NK-92 (cell line): ENCODE results near the gene HYI.
"Not testable (repeated sequence)": the region's sequence is repeated elsewhere in the genome, so short reads cannot be mapped to it uniquely, and the experiment has no call there.

Source experiments
- DNase-seq: peaks from one replicate; lab custom pipeline; 2025; ENCODE audit not compliant: unreplicated experiment; lab: John Stamatoyannopoulos, UW

HYI gene

GRCh38 chr1:43453442-43454269 lies at the start of gene HYI:
Gene HYI, minus strand, starts transcription at chr1:43453931. Its CDS starts 138 bp downstream, at chr1:43453793.
- DNase-seq: no peak

GRCh38 chr1:43501806-43502205 lies 48.1 kb upstream of the HYI start:
- not testable (repeated sequence) for DNase-seq

DNA sequence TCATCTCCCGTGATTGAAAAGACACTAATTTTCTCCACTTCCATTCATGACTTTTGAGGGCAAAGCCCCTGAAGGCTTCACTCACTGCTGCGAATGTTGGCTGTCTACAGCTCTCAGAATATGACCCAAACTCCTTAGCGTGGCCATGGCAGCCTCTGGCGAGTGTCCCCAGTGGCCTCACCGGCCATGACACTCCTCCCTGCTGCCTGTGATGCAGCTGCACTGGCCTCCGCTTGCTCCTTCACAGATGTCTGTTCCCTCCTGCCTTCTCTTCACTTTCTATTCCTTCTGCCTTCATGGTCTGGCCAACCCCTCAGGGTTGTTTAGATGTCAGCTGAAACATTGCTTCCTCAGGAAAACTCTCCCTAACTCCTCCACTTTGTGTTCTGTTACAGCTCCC lies 46.2 kb upstream of the HYI start:
- no peak for DNase-seq

DNA sequence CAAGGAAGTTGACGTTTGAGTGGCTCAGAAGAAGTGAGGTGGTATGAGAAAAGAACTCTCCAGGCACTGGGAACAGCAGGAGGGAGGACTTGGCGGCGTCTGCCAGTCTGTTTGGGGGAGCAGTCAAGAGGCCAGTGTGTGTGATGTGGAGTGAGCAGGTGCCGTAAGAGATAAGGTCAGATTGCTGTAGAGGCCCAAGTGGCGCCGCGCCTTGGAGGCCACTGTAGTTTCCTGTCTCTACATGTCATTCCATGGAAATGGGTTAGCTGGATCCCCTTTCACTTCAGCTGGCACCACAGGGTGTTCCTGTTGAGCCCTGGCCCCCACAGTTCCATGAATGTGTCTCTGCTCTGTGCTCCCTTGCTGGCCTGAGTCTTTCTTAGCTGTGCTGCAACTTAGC lies 41.5 kb upstream of the HYI start:
- no peak for DNase-seq

DNA sequence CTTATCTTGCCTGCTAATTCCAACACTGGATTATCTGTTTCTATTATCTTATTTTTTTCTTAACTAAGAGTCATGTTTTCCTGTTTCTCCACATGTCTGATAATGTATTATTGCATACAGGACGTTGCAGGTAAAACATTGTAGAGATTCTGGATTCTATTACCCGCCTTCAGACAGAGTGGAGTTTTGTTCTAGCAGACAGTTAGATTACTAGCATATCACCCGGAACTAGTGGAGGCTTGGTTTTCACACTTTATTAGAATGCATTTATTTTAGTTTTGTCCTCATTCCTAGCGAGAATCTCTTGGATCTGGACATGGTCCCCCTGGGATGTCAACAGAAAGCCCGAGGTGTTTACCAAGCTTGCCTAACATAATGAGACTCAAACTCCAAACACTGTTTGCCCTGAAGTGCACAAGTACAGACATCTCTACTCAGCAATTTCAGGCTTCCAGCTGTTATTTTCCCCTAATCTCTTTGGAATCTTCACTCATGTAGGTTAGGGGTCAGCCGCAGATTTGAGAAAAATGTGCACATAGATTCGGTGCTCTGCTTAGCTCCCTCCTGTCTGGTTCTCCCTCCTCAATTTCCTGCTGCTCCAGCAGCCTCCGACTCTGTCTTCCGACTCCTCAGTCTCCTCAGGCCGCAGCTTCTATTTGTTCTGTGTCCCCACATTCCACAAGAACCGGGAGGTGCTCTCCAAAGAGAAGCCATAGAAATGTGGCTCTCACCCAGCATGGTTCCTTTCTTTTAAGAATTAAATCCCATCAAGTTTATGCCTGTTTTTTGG lies 40.1 kb upstream of the HYI start:
- DNase-seq: no peak

- no peak for DNase-seq
Measured at GRCh38 chr1:43492826-43493225, 39.1 kb upstream of the HYI start.

DNA sequence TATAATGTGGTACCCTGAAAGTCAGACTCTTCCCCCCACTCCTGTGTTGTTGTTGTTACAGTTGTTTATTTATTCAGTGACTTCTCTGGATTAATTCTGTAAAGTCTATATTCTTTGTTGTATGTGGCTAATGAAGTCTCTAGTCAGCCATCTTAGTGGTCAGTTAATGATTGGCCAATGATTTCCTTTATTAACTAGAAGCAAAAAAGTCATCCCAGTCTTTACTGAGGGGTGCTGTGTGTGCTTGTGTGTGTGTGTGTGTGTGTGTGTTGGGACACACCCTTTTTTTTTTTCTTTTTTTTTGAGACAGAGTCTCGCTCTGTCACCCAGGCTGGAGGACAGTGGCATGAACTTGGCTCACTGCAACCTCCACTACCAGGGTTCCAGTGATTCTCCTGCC lies 37.3 kb upstream of the HYI start:
- DNase-seq: no peak

DNA sequence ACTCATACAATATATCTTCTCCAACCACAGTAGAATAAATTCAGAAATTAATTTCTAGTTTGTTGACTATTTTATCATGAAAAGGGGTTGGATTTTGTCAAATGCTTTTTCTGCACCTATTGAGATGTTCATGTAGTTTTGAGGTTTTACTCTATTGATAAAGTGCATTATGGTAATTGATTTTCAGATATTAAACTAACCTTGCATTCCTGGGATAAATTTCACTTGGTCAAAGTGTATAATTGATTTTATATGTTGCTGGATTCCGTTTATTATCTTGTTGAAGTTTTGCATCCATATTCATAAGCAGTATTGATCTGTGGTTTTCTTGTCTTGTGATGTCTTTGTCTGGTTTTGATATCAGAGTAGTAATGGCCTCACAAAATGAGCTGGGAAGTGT lies 34.4 kb upstream of the HYI start:
- DNase-seq: no peak

DNA sequence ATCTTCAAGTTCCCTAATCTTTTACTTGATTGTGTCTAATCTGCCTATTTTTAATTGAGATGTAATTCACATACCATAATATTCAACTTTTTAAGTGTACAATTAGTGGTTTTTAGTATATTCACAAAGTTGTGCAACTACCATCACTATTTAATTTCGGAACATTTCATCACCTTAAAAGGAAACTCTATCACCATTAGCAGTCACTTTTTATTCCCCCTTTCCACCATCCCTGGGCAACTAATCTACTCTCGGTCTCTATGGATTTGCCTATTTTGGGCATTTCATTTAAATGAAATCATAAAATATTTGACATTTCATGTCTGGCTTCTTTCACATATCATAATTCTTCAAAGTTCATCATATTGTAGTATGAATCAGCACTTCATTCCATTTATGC lies 30.6 kb upstream of the HYI start:
- DNase-seq: no peak

DNA sequence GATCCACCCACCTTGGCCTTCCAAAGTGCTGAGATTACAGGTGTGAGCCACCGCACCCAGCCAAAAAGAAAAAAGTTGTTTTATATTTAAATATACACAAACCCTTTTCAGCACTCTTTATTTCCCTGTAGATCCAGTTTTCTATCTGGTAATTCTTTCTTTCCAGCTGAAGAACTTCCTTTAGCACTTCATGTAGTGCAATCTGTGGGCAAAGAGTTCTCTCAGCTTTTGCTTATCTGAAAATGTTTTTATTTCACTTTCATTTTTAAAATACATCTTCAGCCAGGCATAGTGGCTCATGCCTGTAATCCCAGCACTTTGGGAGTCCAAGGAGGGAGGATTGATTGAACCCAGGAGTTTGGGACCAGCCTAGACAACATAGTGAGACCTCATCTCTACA lies 28.5 kb upstream of the HYI start:
- DNase-seq: no peak

DNA sequence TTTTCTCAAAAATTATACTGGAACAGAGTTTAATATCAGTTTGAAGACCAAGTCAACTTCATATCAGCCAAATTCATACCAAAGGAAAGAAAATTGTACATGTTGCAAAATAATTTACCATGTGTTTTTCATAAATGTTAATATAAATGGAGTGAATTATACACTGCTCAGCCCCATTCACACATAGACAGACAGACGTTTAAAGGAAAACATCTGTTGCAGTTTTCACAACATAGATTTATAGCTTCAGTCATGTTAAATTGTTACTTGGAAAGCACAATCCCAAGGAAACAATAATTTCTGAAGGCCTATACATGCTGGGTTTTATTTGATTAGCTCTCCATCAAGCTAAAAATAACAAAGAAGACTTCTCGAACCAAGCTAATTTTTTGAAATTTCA lies 27.8 kb upstream of the HYI start:
- DNase-seq: no peak

GRCh38 chr1:43479414-43479813 lies 25.7 kb upstream of the HYI start:
- DNase-seq: no peak

DNA sequence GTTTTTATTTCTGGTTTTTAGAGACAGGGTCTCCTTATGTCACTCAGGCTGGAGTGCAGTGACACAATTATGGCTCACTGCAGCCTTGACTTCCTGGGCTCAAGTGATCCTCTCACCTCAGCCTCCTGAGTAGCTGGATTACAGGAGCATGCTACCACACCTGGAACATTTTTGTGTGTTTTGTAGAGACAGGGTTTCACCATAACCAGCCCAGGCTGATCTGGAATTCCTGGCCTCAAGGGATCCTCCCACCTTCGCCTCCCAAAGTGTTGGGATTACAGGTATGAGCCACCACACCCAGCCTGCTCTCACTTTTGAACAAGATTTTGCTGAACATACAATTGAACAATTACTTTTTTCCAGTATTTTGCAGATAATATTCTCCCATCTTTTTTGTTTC lies 24.0 kb upstream of the HYI start:
- DNase-seq: no peak

DNA sequence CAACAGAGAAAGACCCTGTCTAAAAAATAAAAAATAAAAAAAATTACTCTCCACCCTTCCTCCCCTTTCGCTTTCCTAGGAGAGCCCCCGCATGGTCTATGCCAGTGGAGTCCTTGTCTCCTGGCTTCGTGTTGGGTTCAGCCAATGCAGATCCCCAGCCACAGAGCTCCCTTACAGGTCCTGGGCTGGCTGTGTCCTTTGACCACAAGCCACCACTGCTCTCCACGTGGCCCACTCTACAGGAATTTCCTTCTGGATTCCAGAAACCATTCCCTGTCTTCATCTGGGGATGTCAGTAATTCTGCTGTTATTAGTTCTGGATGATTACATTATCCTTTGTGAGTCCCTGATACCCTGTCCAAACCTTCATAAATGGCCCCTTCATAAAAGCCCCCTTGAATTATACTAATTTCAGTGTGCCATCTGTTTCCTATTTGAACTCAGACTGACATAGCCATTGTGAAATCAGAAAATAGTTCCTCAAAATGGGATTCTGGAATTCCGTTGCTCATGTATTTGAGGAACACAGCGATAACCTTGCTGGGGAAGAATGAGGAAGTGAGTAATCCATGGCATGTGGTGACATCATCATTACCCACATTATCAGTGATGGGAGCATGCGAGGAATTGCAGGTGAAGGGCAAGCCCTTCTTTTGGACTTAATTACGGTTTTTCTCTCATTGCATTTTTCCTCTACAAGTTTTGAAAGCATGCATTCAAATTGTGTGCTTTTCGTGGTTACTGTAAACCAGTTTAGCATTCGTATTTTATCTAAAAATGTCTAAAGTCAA lies 22.1 kb upstream of the HYI start:
- not testable (repeated sequence) for DNase-seq

DNA sequence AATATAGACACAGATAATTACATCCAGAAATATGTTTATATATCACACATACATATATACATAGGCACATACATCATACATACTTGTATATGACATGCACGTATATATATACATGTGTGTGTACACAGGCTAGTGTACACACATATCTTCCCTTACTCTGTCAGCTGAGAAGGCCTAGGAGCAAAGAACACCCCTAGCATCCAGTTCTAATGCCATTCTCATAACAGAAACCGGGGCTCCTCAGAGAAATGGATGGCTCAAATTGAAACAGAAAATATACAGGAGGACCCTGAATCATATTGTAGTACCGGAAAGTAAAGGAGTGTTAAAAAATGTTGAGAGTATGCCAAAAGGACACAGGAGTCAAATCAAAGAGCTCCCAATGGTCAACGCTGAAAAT lies 19.7 kb upstream of the HYI start:
- no peak for DNase-seq

DNA sequence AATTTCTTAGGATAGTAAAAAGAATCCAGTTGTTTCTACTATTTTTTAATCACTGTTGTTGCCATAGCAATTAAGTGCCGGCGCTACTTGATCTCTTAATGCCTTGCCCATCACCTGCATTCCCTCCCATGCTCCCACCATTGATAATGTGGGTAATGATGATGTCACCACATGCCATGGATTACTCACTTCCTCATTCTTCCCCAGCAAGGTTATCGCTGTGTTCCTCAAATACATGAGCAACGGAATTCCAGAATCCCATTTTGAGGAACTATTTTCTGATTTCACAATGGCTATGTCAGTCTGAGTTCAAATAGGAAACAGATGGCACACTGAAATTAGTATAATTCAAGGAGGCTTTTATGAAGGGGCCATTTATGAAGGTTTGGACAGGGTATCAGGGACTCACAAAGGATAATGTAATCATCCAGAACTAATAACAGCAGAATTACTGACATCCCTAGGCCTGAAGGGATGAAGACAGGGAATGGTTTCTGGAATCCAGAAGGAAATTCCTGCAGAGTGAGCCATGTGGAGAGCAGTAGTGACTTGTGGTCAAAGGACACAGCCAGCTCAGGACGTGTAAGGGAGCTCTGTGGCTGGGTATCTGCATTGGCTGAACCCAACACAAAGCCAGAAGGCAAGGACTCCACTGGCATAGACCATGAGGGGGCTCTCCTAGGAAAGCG lies 18.9 kb upstream of the HYI start:
- not testable (repeated sequence) for DNase-seq

DNA sequence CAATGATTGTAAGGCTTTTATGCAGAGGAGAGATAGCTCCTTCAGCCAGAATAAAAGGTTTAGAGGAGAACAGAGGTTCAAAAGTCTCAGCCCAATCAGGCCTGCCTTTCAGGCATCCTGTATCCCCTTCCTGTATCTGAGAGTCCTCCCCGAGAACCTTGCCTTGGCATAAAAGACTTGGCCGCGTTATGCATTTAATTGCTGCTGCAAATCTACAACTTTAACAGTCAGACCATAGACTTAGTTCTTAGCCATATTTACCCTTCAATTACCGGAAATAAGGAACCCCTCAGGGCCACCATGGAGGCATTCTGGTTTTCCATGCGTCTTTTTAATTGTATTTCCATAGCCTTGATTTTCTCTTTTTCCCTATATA lies 18.3 kb upstream of the HYI start:
- no peak for DNase-seq

DNA sequence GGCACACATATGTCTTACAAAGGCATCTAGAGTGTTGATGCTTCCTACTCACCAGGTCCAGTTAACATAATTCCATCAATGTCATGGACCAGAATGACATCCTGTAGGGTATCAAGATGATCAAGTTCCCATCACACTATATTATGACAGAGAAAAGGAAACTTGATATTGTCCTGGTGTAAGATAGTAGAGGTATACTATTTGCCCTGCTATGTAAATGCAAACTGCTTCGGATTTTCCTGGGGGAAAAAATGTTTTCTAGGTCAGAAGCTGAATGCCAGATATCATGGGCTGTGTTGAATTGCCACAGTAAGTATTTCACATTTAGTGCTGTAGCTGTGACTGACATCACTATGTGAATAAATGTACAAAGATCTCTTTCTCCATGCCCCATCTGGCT lies 16.2 kb upstream of the HYI start:
- no peak for DNase-seq

DNA sequence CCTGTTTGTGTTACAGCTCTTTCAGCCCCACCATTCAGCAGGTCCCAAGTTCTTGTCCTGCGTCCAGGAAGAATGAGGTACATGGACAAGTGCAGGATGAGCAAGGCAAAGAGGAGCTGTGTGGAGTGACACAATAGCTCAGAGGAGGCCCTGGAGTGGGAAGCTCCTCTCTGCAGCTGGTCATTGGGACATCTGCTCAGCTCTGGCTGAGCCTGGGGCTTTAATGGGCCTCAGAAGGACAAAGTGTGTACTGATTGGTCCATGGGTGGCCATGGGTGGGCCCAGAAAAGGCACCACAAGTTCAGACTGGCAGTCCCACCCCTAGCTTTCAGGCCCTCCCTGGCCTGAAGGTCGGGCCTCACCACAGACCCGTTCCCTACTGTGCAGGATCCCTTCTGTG lies 14.7 kb upstream of the HYI start:
- DNase-seq: no peak

DNA sequence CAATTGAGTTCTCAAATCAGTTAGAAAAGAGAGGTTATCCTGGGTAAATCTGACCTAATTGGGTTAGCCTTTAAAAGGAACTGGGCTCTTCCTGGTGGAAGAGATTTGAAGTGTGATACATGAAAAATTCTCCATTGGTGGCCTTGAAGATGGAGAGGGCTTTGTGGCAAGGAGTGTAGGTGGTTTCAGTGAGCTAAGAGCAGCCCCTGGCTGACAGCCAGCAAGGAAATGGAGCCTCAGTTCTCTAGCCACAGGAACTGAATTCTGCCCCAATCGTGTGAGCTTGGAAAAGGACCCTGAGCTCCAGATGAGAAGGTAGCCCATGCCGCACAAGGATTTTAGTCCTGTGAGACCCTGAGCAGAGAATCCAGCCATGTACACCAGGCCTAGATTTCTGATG lies 12.7 kb upstream of the HYI start:
- no peak for DNase-seq

DNA sequence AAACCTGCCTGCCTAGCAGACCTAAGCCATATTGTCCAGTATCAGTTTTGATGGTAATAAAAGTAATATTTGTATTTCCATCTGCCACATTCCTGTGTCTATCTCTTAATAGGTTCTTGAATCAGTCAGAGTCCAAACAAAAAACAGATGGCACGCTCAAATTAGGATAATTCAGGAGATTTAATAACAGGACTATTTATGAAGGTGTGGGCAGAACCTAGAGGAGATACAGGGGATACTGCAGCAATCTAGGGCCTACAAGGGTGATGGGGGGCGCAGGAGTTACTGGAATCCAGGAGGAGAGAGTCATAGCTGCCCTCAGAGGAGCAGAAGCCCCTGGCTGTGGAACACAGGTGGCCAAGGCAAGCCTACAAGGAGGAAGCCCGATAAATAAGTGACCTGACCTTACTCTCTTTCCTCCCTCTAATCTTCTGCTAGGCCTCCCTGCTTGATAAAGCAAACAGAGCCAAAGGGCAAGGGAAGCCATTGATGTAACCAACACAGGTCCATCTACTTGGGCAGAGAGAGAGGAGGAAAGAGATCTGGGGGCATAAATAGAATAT lies 11.9 kb upstream of the HYI start:
- no peak for DNase-seq
